Coronary artery (tissue), 2 donors: ENCODE data around the gene CD300H.
"Not testable (repeated sequence)": the region's sequence is repeated elsewhere in the genome, so short reads cannot be mapped to it uniquely, and the experiment has no call there.

Source experiments
- DNase-seq: peaks from one replicate; pipeline ENCODE4 v3.0.0-alpha.2; 2017; ENCODE audit warnings: low spot score
- H3K27ac ChIP-seq, 2 donors: fragments of 200-600 bp; sonication (generic); one replicate each; pipeline ENCODE4 v1.5.1; 2016 to 2019
- H3K4me3 ChIP-seq: fragments of 200-600 bp; sonication (generic); 2 replicates; pipeline ENCODE4 v1.5.1; 2016; ENCODE audit warnings: mild to moderate bottlenecking, moderate library complexity
- TF ChIP-seq, protein P1 (sequence below): fragments of 200-600 bp; sonication (generic); IDR thresholded peaks from one replicate; pipeline ENCODE4 v1.5.1; 2019; ENCODE audit warnings: antibody characterized with exemption

The CD300H gene

DNA sequence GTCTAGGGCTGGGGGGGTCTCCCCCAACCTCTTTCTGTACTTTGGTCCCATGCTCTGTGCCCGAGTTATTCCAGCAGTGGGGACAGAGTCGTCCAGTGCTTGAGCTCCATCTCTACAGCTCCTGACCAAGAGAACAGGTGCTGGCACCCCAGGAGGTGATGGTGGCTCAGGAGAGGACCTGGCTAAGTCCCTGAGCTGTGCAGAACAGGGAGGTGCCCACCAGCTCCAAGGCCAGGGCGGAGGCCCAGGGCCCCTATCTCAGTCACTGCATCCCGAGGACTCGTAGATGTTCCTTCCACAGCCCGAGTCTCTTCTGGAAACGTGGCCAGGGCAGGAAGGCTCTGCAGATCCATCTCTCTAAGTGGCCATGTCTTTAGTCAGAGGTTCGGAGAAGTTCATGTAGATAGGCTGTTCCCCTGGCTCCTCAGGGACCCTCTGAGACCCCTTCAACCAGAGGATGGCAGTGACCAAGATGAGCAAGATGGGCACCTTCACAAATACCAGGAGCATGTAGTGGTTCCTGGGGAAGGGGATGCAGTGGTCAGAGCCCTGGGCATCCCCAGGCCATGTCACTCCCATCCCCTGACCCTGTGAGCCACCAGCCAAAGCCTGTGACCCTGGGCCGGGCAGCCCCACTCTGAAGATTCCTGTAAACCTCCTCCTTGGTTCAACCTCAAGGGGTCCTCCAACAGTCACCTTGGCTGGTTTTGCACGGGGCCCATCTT is 44.8 kb downstream of the CD300H start:
- no peak overlapping the region for H3K27ac ChIP-seq
- no peak overlapping the region for H3K4me3 ChIP-seq
- DNase-seq = peak; percentile 69
- TF ChIP-seq, protein P1, sequence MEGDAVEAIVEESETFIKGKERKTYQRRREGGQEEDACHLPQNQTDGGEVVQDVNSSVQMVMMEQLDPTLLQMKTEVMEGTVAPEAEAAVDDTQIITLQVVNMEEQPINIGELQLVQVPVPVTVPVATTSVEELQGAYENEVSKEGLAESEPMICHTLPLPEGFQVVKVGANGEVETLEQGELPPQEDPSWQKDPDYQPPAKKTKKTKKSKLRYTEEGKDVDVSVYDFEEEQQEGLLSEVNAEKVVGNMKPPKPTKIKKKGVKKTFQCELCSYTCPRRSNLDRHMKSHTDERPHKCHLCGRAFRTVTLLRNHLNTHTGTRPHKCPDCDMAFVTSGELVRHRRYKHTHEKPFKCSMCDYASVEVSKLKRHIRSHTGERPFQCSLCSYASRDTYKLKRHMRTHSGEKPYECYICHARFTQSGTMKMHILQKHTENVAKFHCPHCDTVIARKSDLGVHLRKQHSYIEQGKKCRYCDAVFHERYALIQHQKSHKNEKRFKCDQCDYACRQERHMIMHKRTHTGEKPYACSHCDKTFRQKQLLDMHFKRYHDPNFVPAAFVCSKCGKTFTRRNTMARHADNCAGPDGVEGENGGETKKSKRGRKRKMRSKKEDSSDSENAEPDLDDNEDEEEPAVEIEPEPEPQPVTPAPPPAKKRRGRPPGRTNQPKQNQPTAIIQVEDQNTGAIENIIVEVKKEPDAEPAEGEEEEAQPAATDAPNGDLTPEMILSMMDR = no peak

DNA sequence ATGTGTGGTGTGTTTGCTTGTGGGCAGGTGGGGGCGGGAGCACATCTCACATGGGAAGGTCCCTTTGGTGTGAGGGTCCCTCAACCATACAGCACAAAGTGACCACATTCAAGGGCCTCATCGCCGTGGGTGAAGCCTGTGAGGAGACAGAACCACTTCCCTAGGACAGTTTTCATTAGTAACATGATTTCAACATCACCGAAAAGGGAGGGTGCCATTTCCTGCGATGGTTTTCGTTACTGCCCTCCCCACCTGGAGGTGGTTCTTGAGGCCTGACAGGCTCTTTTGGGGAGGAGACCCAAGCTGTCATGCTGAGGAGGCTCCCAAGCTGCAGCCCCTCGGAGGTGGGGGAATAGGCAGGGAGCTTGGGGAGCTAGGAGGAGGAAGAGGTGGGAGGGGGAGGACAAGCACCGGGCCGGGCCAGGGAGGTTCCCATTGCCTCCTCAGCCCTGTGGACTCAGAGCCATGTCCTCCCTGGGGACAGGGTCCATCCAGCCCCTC is 45.6 kb downstream of the CD300H start:
- TF ChIP-seq, protein P1 = no peak
- DNase-seq = peak; percentile 71
- Histone ChIP-seq H3K27ac (peak overlapping the region; percentile 38 to 80), H3K4me3 (peak overlapping the region; percentile 37)

DNA sequence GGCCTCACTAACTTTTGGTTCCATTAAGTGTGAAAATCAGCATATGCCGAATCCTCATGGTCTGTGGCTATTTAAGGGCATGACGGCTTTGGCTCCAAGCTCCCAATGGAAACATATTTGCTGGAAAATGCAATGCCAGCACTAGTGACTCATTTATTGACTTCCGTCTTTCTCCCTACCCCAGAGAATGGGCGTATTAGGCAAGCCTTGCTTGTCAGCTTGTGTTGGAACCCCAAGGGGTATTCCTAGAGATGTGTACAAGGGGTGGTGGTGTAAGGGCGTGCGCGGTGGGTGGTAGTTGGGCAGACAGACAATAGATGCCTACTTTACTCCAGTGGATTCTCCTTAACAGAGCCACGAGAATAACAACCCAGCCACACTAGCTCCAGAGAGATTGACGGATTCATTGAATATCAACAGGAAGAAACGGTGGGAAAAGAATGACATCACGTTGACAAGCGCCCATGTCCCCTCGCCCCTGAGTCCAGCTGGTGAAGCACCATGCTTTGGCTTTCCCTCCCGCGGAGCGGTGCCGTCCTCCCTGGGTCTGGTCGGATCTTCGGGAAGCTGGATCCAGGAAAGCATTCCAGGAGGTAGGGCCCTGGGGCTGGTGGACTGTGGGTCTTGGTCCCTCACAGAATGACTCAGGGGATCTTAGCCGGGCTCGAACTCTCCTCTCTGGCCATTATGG is 46.4 kb downstream of the CD300H start:
- TF ChIP-seq, protein P1 = no peak
- Histone ChIP-seq H3K27ac (peak overlapping the region; percentile 38 to 80), H3K4me3 (peak overlapping the region; percentile 37)
- DNase-seq = peak; percentile 73

DNA sequence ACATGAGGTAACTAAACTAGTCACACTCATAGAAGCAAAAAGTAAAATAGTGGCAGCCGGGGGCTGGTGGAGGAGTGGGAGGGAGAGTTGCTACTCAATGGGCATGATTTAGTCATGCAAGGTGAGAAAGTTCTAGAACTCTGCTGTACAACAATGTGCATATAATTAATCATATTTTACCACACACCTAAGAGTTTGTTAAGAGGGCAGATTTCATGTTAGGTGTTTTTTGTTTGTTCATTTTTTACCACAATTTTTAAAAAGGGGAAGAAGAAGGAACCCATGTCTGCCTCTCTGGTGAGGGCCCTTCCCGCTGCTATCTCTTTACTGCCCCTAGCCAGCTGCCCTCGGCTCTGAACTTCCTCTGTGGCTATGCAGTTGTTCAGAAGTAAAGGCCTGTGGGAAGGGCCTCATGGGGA is 47.3 kb downstream of the CD300H start:
- TF ChIP-seq, protein P1 = no peak
- no peak overlapping the region for H3K4me3 ChIP-seq
- peak; percentile 5 for DNase-seq
- peak overlapping the region in 1 of 2 donors; percentile 49 for H3K27ac ChIP-seq

DNA sequence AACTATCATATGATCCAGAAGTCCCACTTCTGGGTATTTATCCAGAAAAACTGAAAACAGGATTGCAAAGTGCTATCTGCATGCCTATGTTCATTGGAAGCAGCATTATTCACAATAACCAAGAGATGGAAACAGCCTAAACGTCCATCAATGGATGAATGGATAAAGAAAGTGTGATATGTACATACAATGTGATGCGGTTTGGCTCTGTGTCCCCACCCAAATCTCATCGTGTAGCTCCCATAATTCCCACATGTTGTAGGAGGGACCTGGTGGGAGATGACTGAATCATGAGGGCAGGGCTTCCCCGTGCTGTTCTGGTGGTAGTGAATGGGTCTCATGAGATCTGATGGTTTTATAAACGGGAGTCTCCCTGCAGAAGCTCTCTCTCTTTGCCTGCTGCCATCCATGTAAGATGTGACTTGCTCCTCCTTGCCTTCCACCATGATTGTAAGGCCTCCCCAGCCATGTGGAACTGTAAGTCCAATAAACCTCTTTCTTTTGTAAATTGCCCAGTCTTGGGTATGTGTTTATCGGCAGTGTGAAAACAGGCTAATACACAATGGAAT is 48.8 kb downstream of the CD300H start:
- not testable (repeated sequence) for H3K27ac ChIP-seq, H3K4me3 ChIP-seq
- peak; percentile 9 for DNase-seq

DNA sequence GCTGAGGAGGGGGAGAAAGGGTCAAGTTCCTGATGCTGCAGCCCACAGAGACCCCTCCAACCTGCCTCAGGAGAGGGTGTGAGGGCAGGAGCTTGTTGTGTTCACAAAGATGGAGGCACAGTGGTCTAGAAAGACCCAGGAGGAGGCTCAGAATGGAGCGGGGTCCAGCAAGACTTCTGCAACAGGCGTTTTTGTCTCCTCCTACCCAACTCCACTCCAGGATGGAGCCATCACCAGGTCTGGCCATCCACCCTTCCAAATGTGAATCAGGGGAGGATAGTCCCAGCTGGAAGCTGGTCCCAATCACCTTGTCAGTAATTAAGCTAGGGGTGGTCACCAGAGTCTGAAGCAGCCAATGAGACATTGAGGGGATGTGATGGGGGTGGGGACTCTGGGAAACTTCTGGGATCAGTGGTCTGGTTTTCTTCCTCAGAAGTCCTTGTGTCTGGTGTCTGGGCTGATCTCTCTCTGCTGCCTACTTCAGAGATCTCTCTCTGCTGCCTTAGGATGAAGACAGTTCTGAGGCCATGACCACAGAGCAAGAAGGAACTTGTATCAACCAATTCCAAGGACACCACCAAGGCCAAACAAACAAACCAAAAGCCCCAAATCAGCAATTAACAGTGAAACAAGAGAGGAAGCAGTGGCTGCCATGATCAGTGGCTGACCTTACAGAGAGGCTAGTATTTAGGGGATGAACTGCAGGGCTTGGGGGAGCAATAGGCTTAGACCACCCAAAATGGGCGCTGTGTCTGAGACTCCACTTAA is 50.6 kb downstream of the CD300H start:
- H3K27ac ChIP-seq = no peak overlapping the region
- peak; percentile 50 for DNase-seq
- TF ChIP-seq, protein P1 = no peak
- no peak overlapping the region for H3K4me3 ChIP-seq

DNA sequence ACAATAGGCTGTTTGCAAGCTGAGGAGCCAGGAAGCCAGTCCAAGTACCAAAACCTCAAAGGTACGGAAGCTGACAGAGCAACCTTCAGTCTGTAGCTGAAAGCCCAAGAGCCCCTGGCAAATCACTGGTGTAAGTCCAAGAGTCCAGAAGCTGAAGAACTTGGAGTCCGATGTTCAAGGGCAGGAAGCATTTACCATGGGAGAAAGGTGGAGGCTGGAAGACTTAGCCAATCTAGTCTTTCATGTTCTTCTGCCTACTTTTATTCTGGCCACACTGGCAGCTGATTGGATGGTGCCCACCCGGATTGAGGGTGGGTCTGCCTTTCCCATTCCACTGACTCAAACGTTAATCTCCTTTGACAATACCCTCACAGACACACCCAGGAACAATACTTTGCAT is 51.4 kb downstream of the CD300H start:
- no peak overlapping the region for H3K27ac ChIP-seq
- no peak overlapping the region for H3K4me3 ChIP-seq
- TF ChIP-seq, protein P1 = no peak
- peak; percentile 50 for DNase-seq
